ENCODE measurements around the gene ZNF384. TPM values are rescaled to one million over a fixed set of nuclear protein-coding genes. Genes with fewer than 3 reads are reported as not detected.

The ZNF384 gene
- total RNA-seq, 8 experiments from 2014 or later, result 16.9 to 48.5 (median 32.7) TPM

GRCh38 chr12:6696690-6697583 is 7.8 kb upstream of the ZNF384 start:
- in situ Hi-C loops (cut with MboI; ENCODE audit: low pct_unique_long_range_greater_than_20kb in 2 of 9, low sequenced_read_pairs in 9 of 9, unreplicated experiment in 9 of 9), result no loop called here
- Histone ChIP-seq H3K27ac (no peak overlapping the region), H3K4me3 (no peak overlapping the region), H3K4me1 (replicated peaks in 1 of 2) (peaks cover 18 to 26% of the 10 kb centered on the region in 2 donors)
- ATAC-seq (replicated peaks in 6 of 8), result no peak
- WGBS, 10 experiments, result 42 to 100% (median 93%) methylated on average over 1 to 10 of the region's 17 CpGs; no CpG with 5 or more reads in 5 of the 10 experiments

- Histone ChIP-seq H3K4me1 (replicated peaks in 1 of 2) (peaks cover 19 to 24% of the 10 kb centered on the region in 2 donors), H3K4me3 (no peak overlapping the region), H3K27ac (no peak overlapping the region)
- 0 to 75% (median 38%) methylated on average over 1 to 4 of the region's 11 CpGs; no CpG with 5 or more reads in 6 of the 10 experiments for WGBS, 10 experiments
- no peak for ATAC-seq (replicated peaks in 6 of 8)
- in situ Hi-C loops (cut with MboI; ENCODE audit: low pct_unique_long_range_greater_than_20kb in 2 of 9, low sequenced_read_pairs in 9 of 9, unreplicated experiment in 9 of 9), result no loop called here
Observed at GRCh38 chr12:6695313-6696045, 6.3 kb upstream of the ZNF384 start.

GRCh38 chr12:6694701-6695100 is 5.5 kb upstream of the ZNF384 start:
- no peak for ATAC-seq (replicated peaks in 6 of 8)
- in situ Hi-C loops (cut with MboI; ENCODE audit: low pct_unique_long_range_greater_than_20kb in 2 of 9, low sequenced_read_pairs in 9 of 9, unreplicated experiment in 9 of 9), result no loop called here
- Histone ChIP-seq H3K4me1 (replicated peaks in 1 of 2) (peaks cover 22 to 28% of the 10 kb centered on the region in 2 donors), H3K4me3 (no peak overlapping the region), H3K27ac (no peak overlapping the region)
- WGBS, 10 experiments, result 81 to 100% (median 87%) methylated on average over 2 to 8 of the region's 9 CpGs; no CpG with 5 or more reads in 6 of the 10 experiments

- no peak for ATAC-seq (replicated peaks in 6 of 8)
- H3K27ac ChIP-seq, result no peak overlapping the region
- 48 to 90% (median 64%) methylated on average over 2 to 4 of the region's 4 CpGs; no CpG with 5 or more reads in 5 of the 10 experiments for WGBS, 10 experiments
- peaks cover 16 to 24% of the 10 kb centered on the region in 2 donors for H3K4me1 ChIP-seq (replicated peaks in 1 of 2)
- H3K4me3 ChIP-seq, result no peak overlapping the region
- in situ Hi-C loops (cut with MboI; ENCODE audit: low pct_unique_long_range_greater_than_20kb in 2 of 9, low sequenced_read_pairs in 9 of 9, unreplicated experiment in 9 of 9), result no loop called here
Observed at GRCh38 chr12:6693832-6694355, 4.7 kb upstream of the ZNF384 start.

GRCh38 chr12:6692888-6693287 is 3.7 kb upstream of the ZNF384 start:
- Histone ChIP-seq H3K4me1 (replicated peaks in 1 of 2) (peaks cover 14 to 21% of the 10 kb centered on the region in 2 donors), H3K4me3 (no peak overlapping the region), H3K27ac (peak overlapping the region; percentile 24 to 66)
- no CpG with 5 or more reads among the region's 2 CpGs for WGBS, 10 experiments
- in situ Hi-C loops (cut with MboI; ENCODE audit: low pct_unique_long_range_greater_than_20kb in 2 of 9, low sequenced_read_pairs in 9 of 9, unreplicated experiment in 9 of 9), result no loop called here
- peak in 2 of 8 experiments; percentile 5 to 9 for ATAC-seq (replicated peaks in 6 of 8)

GRCh38 chr12:6691473-6691872 is 2.3 kb upstream of the ZNF384 start:
- 31 to 83% (median 60%) methylated on average over 1 to 4 of the region's 4 CpGs; no CpG with 5 or more reads in 5 of the 10 experiments for WGBS, 10 experiments
- in situ Hi-C loops (cut with MboI; ENCODE audit: low pct_unique_long_range_greater_than_20kb in 2 of 9, low sequenced_read_pairs in 9 of 9, unreplicated experiment in 9 of 9), result no loop called here
- ATAC-seq (replicated peaks in 6 of 8), result no peak
- no peak overlapping the region for H3K27ac ChIP-seq
- peaks cover 21 to 29% of the 10 kb centered on the region in 2 donors for H3K4me1 ChIP-seq (replicated peaks in 1 of 2)
- H3K4me3 ChIP-seq, result no peak overlapping the region

GRCh38 chr12:6688543-6688998 is 604 bp downstream of the ZNF384 start:
- peak overlapping the region; percentile 96 to 97 for H3K27ac ChIP-seq
- in situ Hi-C loops (cut with MboI; ENCODE audit: low pct_unique_long_range_greater_than_20kb in 2 of 9, low sequenced_read_pairs in 9 of 9, unreplicated experiment in 9 of 9), result no loop called here
- peak overlapping the region; percentile 60 to 84 (median 67) for H3K4me3 ChIP-seq
- no peak for ATAC-seq (replicated peaks in 6 of 8)
- peaks cover 21 to 28% of the 10 kb centered on the region in 2 donors for H3K4me1 ChIP-seq (replicated peaks in 1 of 2)
- WGBS, 10 experiments, result 0% methylated on average over 1 of the region's 13 CpGs; no CpG with 5 or more reads in 7 of the 10 experiments

GRCh38 chr12:6685814-6686213 is 3.4 kb downstream of the ZNF384 start:
- no peak overlapping the region for H3K27ac ChIP-seq
- in situ Hi-C loops (cut with MboI; ENCODE audit: low pct_unique_long_range_greater_than_20kb in 2 of 9, low sequenced_read_pairs in 9 of 9, unreplicated experiment in 9 of 9), result no loop called here
- ATAC-seq (replicated peaks in 6 of 8), result no peak
- 71 to 100% (median 94%) methylated on average over 1 to 3 of the region's 3 CpGs; no CpG with 5 or more reads in 1 of the 10 experiments for WGBS, 10 experiments
- no peak overlapping the region for H3K4me3 ChIP-seq
- peaks cover 11 to 14% of the 10 kb centered on the region in 2 donors for H3K4me1 ChIP-seq (replicated peaks in 1 of 2)

GRCh38 chr12:6684609-6685008 is 4.6 kb downstream of the ZNF384 start:
- in situ Hi-C loops (cut with MboI; ENCODE audit: low pct_unique_long_range_greater_than_20kb in 2 of 9, low sequenced_read_pairs in 9 of 9, unreplicated experiment in 9 of 9), result no loop called here
- Histone ChIP-seq H3K27ac (no peak overlapping the region), H3K4me1 (replicated peaks in 1 of 2) (peaks cover 7 to 8% of the 10 kb centered on the region in 2 donors), H3K4me3 (no peak overlapping the region)
- WGBS, 10 experiments, result 43 to 100% (median 71%) methylated on average over 2 to 6 of the region's 6 CpGs
- no peak for ATAC-seq (replicated peaks in 6 of 8)

- in situ Hi-C loops (cut with MboI; ENCODE audit: low pct_unique_long_range_greater_than_20kb in 2 of 9, low sequenced_read_pairs in 9 of 9, unreplicated experiment in 9 of 9), result no loop called here
- Histone ChIP-seq H3K4me3 (no peak overlapping the region), H3K4me1 (replicated peaks in 1 of 2) (no peaks in the 10 kb centered on the region), H3K27ac (no peak overlapping the region)
- 40 to 100% (median 99%) methylated on average over 1 to 5 of the region's 5 CpGs; no CpG with 5 or more reads in 2 of the 10 experiments for WGBS, 10 experiments
- no peak for ATAC-seq (replicated peaks in 6 of 8)
Observed at GRCh38 chr12:6676962-6677361, 12.2 kb downstream of the ZNF384 start.

GRCh38 chr12:6672143-6672542 is 17.0 kb downstream of the ZNF384 start:
- no peak overlapping the region for H3K27ac ChIP-seq
- H3K4me3 ChIP-seq, result no peak overlapping the region
- peak in 2 of 8 experiments; percentile 42 to 44 for ATAC-seq (replicated peaks in 6 of 8)
- in situ Hi-C loops (cut with MboI; ENCODE audit: low pct_unique_long_range_greater_than_20kb in 2 of 9, low sequenced_read_pairs in 9 of 9, unreplicated experiment in 9 of 9), result loop anchor here in 1 of 9 experiments (25.0 kb wide), 1 partner anchor 110 kb away; the partner anchor contains the start of genes IFFO1 and NOP2
- 95 to 100% (median 100%) methylated on average over 2 to 6 of the region's 18 CpGs; no CpG with 5 or more reads in 5 of the 10 experiments for WGBS, 10 experiments
- H3K4me1 ChIP-seq (replicated peaks in 1 of 2), result no peaks in the 10 kb centered on the region

- in situ Hi-C loops (cut with MboI; ENCODE audit: low pct_unique_long_range_greater_than_20kb in 2 of 9, low sequenced_read_pairs in 9 of 9, unreplicated experiment in 9 of 9), result loop anchor here in 1 of 9 experiments (25.0 kb wide), 1 partner anchor 105 kb away; the partner anchor contains the start of genes IFFO1 and NOP2
- H3K27ac ChIP-seq, result no peak overlapping the region
- ATAC-seq (replicated peaks in 6 of 8), result no peak
- WGBS, 10 experiments, result 80 to 100% (median 87%) methylated on average over 2 to 6 of the region's 8 CpGs; no CpG with 5 or more reads in 5 of the 10 experiments
- H3K4me1 ChIP-seq (replicated peaks in 1 of 2), result peaks cover 0 to 3% of the 10 kb centered on the region in 2 donors
- H3K4me3 ChIP-seq, result no peak overlapping the region
Observed at GRCh38 chr12:6667559-6668210, 21.5 kb downstream of the ZNF384 start.
